NCI-H1105 treated with DMSO at 0.1 percent for 48 hours (cell line): Measurements from ENCODE around the gene TOR1AIP2.
"Not testable (repeated sequence)": the region's sequence is repeated elsewhere in the genome, so short reads cannot be mapped to it uniquely, and the experiment has no call there.

Experiments
- DNase-seq: peaks from one replicate; lab custom pipeline; 2025; lab: John Stamatoyannopoulos, UW

TOR1AIP2 gene

DNA sequence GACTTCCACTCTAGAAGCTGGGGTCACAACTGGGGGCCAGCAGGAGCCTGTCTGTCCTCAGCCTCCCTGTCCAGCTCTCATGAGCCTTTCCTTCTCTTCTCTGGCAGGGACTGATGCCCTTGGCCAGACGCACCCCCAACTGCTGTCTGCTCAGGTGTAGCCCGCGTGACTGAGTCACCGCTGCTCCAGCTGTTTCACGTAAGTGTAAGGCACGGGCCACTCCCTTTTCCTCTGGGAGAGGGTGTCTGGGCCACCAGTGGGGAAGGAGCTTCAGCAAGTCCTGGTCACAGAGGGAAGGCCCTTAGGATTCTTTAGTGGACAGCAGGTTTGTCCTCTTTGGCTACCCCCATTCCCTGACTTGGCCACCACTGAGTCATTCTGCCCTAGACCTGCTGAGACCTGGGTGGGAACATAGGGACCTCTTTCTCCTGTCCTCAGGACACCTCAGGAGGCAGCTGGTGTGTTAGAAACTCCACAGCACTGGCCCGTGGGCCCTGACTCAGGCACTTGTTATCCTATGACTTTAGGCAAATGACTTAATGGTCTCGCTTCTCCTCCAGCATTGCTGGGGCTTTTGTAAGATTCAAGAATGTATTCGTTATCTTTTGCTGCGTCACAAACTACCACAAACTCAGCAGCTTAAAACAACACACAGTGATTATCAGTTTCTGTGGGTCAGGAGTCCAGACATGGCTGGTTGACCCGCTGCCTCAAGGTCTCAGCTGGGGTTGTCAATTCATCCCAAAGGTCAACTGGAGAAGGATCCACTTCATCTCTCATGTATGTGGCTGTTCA, 69.7 kb downstream of the TOR1AIP2 start:
- no peak for DNase-seq

DNA sequence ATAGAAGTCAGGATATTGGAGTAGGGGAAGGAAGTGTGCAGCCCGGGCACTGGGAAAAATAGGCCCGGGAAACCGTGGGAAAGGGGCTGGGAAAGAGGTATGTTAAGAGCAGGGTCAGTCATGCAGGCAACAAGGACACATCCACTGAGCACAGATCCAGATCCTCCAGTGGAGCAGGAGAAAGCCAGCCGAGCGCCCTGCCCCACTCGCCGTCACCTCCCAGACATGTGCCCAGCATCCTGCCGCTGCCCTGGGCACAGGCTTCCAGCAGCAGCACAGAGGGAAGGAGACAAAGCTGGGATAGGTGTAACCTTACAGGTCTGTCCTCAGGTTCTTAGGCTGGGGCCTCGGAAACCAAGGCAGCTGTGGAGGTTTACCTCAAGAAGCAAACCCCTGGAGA, 70.3 kb downstream of the TOR1AIP2 start:
- DNase-seq, result no peak

DNA sequence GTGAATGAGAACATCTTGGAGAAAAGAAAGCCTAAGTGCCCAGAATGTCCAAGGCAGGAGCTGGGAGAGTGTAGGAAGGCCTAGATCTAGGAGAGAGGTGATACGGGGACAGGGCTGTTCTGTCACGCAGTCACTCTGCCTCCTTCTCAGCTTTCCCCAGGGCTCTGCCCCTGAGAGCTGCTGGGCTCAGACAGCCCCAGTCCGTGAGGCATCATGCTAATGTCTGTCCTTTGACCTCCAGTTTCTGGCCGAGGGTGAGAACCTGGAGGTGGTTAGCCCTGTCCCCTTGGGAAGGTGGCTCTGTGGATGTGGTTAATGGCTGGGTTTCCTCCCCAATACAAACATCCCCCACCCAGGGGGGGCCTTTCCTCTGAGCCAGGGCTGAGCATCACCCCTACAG, 71.3 kb downstream of the TOR1AIP2 start:
- DNase-seq, result no peak

DNA sequence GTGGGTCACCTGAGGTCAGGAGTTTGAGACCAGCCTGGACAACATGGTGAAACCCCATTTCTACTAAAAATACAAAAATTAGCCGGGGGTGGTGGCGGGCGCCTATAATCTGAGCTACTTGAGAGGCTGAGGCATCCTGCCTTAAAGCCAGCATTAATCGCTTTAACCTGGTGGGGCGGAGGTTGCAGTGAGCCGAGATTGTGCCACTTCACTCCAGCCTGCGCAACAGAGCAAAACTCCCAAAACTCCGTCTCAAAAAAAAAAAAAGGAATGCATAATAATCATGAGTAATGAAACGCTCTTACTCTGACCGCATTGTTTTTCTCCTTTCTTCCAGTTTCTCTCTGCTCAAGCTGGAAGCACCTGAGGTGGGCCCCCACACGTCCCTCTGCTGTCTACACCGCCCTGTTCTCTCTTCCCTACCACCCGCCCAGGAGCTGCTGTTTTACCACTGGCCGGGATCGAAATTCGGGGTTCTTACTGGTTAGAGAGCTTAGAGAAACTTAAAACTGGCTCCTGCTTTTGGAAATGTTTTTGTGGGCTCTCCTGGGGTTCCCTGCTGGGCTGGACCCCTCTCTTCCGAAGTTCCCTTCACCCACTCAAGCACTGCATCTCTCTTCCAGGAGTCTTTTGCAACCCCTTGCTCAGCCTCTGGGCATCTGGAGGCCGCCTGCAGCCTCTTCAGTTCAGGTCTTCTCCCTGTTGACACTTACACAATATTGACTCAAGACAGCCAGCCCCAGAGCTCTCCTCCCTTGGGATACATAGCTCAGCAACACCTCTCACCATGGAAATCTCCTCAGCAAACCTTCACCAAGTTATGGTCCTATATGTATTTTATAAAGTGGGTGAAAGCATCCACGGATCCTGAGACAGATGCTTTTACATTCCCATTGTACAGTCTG, 72.1 kb downstream of the TOR1AIP2 start:
- DNase-seq, result no peak

DNA sequence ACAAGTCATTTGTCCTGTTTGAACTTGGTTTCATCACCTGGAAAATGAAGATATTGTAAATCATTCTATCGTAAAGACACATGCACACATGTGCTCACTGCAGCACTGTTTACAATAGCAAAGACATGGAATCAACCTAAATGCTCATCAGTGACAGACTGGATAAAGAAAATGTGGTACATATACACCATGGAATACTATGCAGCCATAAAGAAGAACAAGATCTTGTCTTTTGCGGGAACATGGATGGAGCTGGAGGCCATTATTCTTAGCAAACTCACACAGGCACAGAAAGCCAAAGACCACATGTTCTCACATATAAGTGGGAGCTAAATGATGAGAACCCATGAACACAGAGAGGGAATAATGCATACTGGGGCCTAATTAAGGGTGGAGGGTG, 73.2 kb downstream of the TOR1AIP2 start:
- DNase-seq, result not testable (repeated sequence)

DNA sequence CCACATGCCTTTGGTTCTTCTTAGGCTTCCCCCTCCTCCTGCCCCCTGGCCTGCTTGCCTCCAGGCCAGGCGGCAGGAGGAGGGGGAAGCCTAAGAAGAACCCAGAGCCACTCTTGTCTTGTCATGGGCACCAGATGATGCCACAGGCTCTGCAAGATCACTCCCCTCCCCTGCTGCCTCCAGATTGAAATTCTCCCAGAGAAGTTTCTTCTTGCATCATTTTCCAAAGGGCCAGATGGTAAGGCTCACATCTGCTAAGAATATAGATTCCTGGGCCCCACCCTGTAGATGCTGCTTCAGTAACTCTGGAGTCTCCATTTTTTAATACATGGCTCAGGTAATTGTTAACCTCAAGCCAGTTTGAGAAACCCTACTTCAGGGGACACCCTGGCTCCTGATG, 73.7 kb downstream of the TOR1AIP2 start:
- DNase-seq, result no peak

DNA sequence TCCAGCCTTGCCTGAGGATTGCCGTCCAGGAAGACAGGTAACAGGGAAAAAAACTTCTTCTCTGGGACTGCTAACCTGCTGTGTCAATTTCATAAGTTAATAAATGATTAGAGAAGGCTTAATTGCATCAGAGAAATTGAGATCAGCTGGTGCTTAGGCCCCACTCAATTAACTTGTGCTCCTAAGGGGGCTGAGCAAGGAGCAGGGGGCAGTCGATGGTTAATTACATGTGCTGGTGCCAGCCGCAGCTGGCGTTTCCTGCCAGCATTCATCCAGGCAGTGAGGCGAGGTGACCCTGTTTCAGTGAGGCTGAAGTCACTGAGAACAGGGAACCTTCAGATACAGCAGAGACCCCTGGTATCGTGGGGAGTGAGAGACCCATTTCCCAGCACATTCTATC, 74.5 kb downstream of the TOR1AIP2 start:
- DNase-seq, result peak; percentile 16

DNA sequence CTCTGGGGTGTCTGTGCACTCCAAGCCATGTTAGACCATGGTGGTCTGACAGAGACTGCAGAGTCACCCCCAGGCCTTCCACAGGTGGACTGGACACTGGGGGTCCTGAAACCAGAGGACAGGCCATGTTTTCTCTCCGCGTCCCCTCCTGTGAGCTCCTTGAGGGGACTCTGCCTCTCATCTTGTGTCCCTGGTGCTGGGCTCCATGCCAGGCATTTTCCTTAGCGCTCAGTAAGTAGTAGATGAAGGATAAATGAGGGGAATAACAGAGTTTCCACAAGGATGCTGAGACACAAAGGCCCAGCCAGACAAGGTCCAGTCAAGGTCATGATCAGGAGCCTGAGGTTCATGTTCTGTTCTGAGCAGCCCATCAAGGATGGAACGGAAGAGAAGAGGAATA, 77.1 kb downstream of the TOR1AIP2 start:
- DNase-seq, result no peak

DNA sequence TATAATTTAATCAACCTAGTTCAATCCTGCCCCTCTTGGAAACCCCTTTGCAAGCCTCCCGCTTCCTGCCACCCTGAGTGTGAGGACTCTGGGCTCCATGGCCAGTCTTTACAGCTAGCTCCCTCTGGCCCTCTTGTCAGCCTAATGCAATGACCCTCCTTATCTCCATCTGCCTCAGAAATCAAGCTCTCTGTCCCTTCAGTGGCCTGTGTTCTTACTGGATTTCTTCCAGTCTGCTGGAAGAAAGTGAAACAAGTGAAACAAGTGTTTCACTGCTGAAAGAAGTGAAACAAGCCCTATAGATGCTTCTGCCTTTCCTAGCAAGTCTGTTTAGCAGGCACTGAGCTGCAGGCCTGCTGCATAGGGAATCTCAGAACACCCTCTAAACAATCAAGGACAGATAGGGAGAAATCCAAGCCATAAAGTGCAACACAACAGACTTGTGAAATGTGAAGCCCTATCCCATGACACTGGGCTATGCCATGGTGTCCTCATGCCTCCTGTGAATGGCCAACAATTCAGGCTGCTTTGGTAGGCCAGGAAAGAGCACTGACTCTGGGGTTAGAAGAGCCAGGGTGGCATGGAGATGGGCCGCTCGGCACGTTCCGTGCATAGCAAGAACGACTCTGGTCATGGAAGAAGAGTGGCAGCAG, 78.6 kb downstream of the TOR1AIP2 start:
- no peak for DNase-seq

DNA sequence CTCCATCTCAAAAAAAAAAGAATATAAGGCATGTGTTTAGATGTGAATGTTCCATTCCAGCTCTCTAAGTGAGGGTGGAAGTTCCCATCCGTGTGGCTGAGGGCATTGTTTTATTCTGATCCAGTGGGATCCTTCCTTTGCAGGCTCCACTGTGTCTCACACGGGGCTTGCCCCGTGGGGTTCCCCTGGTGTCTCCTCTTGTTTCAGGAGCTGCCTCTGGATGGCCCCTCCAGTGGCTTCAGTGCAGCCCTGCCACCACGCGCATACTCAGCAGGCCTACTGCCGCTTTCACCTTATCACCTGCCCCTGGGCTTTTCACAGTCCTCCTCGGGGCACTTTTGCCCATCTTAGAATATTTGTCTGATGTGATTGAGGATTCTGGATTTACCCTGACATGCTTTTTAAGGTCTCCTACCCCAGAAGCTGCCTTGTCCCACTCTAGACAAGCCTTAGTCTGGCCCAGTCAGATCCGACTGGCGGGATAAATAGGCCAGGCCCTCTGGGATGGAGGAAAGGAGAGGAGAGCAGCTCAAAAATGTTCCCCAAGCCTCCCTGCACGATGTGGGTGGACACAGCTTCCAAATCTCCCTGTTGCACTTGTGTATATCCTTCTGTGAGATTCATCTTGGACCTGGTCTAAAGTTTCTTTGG, 79.3 kb downstream of the TOR1AIP2 start:
- DNase-seq, result no peak

DNA sequence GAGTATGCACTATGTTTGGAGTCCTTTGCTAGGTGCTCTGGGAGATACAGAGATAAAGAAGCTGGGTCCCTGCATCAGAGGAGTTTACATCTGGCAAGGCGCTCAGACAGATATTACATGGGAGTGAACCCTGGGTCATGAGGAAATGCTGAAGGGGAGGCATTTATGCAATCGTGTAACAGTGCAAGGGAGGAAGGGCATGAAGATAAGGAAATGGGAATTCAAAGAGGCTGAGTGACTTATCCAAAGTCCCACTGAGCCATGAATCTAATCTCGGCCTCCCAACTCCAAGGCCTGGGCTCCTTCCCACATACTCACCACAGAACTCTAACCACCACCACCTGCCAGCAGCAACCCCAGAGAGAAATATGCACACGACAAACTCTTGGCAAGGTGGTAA, 82.9 kb downstream of the TOR1AIP2 start:
- DNase-seq, result no peak

DNA sequence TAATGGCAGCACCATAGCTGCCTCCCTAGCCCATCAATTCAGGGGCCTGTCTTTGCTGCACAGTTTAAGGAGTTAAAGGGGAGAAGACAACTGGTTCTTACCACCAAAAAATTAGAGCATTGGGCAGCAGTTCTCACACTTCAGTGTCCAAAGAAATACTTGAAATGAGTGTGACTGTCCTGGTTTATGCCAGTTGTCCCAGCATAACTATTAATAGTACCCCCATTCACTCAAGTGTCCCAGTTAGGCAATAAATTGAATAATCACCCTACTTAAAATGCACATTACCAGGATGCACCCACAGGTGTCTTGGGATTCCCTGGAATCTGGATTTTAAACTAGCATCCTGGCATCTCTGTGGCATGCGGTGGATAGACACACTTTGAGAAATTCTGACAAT, 83.5 kb downstream of the TOR1AIP2 start:
- DNase-seq, result no peak

DNA sequence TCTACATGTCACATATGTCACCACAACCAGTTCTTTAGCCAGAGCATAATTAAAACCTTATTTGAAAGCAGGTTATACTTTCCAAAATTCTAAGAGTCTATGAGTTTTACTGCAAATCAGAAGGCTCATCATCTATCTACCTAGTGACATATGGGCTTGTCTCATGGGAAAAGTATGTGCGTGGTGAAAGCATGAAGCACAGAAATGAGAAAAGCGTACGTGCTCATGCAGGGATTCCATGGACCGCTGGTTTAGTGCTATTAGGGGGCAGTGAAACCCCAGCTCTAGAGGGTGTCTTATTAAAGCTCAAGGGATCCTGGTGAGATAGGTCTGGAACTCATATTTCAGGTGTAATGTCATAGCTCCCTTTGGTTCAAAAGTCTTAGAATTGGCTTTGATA, 84.3 kb downstream of the TOR1AIP2 start:
- DNase-seq, result no peak
